ENCODE results near the gene CARMIL3.

- no peak for TF ChIP-seq ZNF274 (IDR thresholded peaks at IDR 0.05; ENCODE audit: low read depth, low read length)
- TF ChIP-seq YY1 (IDR thresholded peaks at IDR 0.05; ENCODE audit: insufficient read depth, insufficient read length), result no peak
- TF ChIP-seq SUZ12 (IDR thresholded peaks at IDR 0.05; ENCODE audit: extremely low read depth, insufficient read depth, insufficient read length), result no peak
Observed at GRCh38 chr14:24098229-24098926, 46.6 kb downstream of the CARMIL3 start.
